GM18508 (cell line): ENCODE results near the gene USP8.
"Not testable (repeated sequence)": the region's sequence is repeated elsewhere in the genome, so short reads cannot be mapped to it uniquely, and the experiment has no call there.

Source experiments
- ATAC-seq: cut with Tn5 transposase; IDR thresholded peaks from one replicate; pipeline ENCODE4 v1.9.1; 2021; ENCODE audit warnings: moderate number of reproducible peaks; ENCODE audit not compliant: insufficient read depth, unreplicated experiment

Gene USP8

GRCh38 chr15:50438251-50438650 lies 14.0 kb downstream of the USP8 start:
- no peak for ATAC-seq

DNA sequence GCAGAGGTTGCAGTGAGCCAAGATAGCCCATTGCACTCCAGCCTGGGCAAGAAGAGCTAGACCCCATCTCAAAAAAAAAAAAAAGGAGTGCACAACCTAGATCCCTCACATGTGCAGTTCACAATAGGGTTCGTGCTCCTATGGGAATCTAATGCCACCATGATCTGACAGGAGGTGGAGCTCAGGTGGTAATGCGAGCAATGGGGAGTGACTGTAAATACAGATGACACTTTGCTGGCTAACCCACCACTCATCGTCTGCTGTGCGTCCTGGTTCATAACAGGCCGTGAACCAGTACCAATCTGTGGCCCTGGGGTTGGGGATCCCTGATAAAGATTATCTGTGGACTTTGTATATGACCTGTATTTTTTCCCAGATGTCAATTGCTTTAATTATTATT lies 16.7 kb downstream of the USP8 start:
- no peak for ATAC-seq

- ATAC-seq: no peak
Observed at GRCh38 chr15:50452927-50453326, 28.7 kb downstream of the USP8 start.

DNA sequence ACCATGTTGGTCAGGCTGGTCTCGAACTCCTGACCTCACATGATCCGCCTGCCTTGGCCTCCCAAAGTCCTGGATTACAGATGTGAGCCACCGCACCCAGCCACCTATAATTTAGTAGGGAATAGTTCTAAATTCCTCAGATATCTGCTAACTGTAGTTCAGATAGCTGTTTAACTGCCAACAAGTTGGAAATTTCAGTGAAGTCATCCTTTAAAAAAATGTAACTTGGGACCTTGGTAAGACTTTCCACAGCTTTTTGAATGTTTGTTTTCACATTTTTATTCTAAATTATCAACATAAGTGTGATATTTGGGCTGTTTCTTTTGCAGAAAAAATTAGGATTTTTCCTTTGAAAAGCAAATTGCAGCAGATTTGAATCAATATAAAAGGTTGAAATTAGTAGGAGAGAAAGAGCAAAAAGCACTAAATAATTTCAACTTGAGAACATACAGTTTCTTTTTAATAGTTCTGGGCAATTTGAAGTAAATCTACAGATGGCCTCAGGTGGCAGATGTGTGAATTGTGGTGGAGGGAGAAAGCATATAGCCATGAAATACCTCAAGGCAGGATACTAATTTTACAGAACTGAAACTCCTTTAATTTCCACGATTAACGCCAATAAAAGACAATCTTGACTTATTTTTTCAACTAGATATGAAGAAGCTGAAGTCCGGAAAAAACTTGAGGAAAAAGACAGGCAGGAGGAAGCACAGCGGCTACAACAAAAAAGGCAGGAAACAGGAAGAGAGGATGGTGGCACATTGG lies 34.3 kb downstream of the USP8 start:
- no peak for ATAC-seq

GRCh38 chr15:50463423-50464358 lies 39.5 kb downstream of the USP8 start:
- ATAC-seq: no peak

DNA sequence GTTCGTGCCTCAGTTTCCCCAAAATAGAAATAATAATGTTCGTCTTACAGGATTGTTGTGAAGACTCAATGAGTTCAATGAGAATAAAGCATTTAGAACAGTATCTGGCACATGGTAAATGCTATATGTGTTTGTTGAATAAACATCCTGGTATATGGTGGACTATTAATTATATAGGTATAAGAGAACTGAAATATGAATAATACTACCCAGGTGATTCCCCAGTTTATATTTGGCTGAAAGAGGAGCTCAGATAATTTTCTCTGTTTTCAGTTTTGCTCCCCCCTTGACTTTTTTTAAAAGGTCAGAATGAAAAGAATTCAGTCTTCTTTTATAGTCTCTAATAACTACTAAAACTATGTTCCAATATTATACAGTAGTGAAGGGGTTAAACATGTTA lies 46.9 kb downstream of the USP8 start:
- ATAC-seq: no peak

DNA sequence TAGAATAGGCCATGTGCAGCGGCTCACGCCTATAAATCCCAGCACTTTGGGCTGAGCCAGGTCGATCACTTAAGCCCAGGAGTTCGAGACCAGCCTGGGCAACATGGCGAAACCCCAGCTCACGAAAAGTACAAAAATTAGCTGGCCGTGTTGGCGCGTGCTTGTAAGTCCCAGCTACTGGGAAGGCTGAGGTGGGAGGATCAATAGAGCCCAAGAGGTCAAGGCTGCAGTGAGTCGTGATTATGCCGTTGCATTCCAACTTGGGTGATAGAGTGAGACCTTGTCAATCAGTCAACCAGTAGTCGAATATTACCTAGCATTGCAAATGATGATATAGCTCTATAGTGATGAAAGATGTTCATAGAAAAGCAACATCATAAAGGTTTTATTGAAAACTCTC lies 51.9 kb downstream of the USP8 start:
- no peak for ATAC-seq

- ATAC-seq: no peak
Observed at GRCh38 chr15:50484781-50485180, 60.6 kb downstream of the USP8 start.

GRCh38 chr15:50485389-50485788 lies 61.2 kb downstream of the USP8 start:
- no peak for ATAC-seq

- ATAC-seq: no peak
Observed at GRCh38 chr15:50487287-50487686, 63.1 kb downstream of the USP8 start.

- no peak for ATAC-seq
Observed at GRCh38 chr15:50493625-50494024, 69.4 kb downstream of the USP8 start.

DNA sequence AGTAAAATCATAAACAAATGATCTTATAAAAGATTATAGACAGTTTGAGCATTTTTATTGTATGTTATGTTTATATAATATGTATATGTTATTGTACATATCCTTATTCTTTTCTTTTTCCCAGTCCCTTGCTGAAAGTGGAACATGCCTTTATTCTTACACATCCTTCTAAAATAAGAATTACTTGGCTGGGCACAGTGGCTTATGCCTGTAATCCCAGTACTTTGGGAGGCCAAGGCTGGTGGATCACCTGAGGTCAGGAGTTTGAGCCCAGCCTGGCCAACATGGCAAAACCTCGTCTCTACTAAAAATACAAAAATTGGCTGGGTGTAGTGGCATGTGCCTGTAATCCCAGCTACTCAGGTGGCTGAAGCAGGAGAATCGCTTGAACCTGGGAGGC lies 70.3 kb downstream of the USP8 start:
- ATAC-seq: not testable (repeated sequence)

DNA sequence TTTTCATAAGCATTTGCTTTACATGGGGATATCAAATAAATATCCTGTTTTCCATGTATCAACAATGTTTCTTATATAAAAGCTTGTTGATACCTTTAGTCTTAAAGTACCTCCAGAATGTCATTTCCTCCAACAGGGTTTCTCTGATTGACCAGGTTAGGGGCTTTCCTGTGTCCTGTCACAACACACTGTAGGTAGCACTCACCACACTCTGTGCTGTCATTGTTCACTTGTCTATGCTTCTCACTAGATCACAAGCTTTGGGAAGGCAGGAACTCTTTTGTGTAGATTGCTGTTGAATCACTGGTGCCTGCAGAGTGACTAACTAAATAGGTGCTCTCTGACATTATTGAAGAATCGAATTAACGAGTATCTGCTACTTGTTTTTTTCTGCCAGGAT lies 72.5 kb downstream of the USP8 start:
- ATAC-seq: no peak

GRCh38 chr15:50500352-50500751 lies 76.1 kb downstream of the USP8 start:
- ATAC-seq: no peak

DNA sequence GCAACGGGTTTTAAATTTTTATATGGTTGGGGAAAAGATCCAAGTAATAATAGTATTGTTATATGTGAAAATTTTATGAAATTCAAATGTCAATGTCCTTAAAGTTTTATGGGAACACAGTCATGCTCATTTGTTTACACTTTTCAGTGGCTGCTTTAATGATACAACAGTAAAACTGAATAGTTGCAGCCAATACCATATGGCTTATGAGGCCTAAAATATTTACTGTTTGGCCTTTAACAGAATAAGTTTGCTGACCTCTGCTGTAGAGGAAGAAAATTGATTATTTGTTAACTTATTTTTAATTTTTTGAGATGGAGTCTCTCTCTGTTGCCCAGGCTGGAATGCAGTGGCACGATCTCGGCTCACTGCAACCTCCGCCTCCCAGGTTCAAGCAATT lies 77.6 kb downstream of the USP8 start:
- no peak for ATAC-seq

GRCh38 chr15:50503144-50503543 lies 78.9 kb downstream of the USP8 start:
- no peak for ATAC-seq

GRCh38 chr15:50505656-50506055 lies 81.5 kb downstream of the USP8 start:
- not testable (repeated sequence) for ATAC-seq

DNA sequence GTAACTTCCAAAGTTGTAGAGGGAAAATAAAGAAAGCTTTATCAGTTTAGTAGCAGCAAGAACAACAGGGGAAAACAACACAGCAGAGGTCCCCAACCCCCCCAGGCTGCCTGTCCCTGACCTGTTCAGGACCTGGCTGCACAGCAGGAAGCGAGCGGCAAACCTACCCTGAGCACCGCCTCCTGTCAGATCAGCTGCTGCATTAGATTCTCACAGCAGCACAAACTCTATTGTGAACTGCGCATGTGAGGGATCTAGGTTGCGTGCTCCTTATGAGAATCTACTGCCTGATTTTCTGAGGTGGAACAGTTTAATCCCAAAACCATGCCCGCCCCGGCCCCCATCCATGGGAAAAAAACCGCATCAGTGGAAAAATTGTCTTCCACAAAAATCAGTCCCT lies 81.9 kb downstream of the USP8 start:
- ATAC-seq: no peak

- no peak for ATAC-seq
Observed at GRCh38 chr15:50513001-50513400, 88.8 kb downstream of the USP8 start.

DNA sequence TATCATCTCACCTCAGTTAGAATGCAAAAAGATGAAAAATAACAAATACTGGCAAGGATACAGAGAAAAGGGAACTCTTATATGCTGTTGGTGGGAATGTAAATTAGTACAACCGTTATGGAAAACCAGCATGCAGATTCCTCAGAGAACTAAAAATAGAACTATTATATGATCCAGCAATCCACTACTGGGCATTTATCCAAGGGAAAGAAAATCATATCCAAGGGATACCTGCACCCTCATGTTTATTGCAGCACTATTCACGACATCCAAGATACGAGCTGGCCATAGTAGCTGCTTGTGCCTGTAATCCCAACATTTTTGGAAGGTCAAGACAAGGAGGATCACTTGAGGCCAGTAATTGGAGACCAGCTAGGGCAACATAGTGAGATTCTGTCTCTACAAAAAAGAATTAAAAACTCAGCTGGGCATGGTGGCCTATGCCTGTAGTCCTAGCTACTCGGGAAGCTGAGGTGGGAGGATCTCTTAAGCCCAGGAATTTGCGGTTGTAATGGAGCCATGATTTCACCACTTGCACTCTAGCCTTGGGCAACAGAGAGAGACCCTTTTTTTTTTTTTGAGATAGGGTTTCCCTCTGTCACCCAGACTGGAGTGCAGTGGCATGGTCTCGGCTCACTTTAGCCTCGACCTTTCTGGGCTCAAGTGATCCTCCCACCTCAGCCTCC lies 95.7 kb downstream of the USP8 start:
- ATAC-seq: no peak

DNA sequence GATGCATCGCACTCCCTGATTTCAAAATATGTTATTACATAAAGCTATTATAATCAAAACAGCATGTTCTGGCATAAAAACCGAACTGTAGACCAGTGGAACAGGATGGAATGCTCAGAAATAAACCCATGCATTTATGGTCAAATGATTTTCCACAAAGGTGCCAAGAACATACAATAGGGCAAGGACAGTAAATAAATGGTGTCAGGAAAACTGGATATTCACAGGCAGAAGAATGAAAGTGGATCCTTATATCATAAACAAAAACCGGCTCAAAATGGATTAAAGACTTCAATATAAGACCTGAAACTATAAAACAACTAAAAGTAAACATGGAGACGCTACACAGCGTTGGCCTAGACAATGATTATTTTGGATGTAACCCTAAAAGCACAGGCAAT lies 99.6 kb downstream of the USP8 start:
- ATAC-seq: no peak
